GM18507 (cell line): ENCODE results near the gene MXD3.
A peak's percentile ranks its signal among the peaks of the same experiment; 100 is the strongest.
"Not testable (repeated sequence)": the region's sequence is repeated elsewhere in the genome, so short reads cannot be mapped to it uniquely, and the experiment has no call there.

Experiments
- DNase-seq: peaks from one replicate; pipeline ENCODE4 v3.0.0; 2011; ENCODE audit warnings: low read depth; ENCODE audit not compliant: insufficient read length; ENCODE audit errors: extremely low spot score
- FAIRE-seq: peaks from 2 replicates; lab custom pipeline; 2011; peaks lifted over from hg19 to GRCh38; lab: Jason Lieb, UNC

MXD3 gene

DNA sequence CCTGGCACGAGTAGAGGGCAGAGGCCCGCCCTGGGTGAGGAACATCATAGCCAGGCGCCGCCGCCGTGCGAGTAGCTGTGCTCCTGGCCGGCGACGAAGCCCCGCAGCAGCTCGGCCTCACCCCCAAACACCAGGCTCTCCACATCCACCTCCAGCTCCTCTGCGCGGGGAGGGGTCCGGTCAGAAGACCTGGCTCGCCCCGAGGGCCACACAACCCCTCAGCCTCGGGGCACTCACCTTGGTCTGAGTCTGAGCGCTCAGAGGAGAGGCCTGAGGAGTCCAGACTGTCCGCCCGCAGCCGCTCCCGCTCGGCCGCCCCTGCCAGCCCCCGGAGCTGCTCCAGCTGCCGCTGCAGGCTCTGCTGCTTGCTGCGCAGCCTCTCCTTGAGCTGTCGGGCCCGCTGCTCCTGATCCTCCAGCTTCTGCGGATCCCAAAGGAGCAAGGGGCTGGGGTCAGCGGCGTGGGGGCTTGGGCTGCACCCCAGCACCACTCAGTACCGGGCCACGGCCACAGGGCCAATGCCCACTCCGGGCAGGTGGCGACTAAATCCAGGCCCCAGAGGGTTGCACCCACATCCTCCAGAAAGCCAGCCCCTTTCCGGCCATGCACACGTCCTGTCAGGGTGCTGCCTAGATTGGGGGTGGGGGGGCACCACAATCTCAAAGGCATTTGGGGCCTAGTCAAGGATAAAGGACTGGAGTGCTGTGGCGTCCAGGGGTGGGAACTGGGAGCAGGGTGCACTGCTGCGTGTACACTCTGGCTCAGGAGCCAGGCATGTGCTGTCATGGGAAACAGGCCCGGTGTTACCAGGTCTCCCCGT lies 3.9 kb downstream of the MXD3 start:
- FAIRE-seq (no peak), DNase-seq (no peak)

DNA sequence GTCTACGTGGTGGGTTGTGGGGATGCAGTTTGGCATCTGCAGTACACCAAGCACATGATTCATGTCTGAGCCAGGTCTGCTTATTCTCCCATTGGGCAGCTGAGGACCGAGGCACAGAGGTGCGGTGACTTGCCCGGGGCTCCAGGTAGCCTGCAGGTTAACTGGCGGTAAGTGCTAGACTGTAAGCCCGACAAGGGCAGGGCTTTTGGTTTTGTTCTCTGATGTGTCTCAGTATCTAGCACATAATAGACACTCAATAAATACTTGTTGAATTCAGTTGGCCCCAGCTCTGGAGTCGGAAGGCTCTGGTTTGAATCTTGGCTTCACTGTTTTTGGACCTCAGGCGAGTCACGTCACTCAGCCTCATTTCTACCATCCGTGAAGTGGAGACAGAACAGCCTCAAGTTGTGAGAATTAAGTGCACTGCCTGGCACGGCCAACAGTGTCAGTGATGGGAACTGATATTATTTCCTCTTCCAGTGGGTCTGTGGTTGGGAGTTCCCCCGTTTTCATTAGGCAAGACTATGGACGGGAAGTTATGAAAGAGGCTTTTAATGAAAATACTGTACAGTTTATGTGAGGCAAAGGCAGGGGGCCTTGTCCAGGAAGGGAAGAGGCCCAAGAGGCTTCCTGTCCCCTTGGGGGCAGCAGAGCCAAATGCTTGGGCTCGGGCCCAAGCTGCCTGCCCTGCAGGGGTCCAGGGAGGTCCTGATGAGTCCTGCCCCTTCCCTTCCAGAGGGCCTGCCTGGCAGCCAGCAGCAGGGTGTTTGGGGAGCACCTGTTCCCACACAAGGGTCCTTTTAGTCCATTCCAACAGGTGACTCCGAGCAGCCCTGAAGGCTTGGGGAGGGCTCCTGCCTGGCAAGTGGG lies 4.8 kb downstream of the MXD3 start:
- no peak for FAIRE-seq

DNA sequence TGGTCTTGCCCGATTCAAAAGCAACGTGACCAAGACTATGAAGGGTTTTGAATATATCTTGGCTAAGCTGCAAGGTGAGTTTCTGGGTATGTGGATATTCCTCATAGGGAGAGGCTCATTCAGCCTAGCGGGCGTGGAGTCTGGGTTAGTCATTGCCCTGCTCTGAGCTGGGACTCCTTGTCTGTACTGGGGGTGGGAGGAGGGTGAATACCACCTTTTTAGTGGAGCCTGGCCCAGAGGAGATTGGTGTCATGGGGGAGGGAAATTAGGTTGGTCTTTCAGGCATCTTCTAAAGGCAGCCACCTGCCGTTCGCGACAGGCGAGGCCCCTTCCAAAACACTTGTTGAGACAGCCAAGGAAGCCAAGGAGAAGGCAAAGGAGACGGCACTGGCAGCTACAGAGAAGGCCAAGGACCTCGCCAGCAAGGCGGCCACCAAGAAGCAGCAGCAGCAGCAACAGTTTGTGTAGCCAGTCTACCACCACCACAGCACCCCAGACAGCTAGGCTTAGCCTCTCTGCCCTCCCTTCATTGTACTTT lies 5.5 kb downstream of the MXD3 start:
- not testable (repeated sequence) for FAIRE-seq, DNase-seq

More for the DNA sequence above, 4.8 kb downstream of the MXD3 start:
- DNase-seq, result no peak

DNA sequence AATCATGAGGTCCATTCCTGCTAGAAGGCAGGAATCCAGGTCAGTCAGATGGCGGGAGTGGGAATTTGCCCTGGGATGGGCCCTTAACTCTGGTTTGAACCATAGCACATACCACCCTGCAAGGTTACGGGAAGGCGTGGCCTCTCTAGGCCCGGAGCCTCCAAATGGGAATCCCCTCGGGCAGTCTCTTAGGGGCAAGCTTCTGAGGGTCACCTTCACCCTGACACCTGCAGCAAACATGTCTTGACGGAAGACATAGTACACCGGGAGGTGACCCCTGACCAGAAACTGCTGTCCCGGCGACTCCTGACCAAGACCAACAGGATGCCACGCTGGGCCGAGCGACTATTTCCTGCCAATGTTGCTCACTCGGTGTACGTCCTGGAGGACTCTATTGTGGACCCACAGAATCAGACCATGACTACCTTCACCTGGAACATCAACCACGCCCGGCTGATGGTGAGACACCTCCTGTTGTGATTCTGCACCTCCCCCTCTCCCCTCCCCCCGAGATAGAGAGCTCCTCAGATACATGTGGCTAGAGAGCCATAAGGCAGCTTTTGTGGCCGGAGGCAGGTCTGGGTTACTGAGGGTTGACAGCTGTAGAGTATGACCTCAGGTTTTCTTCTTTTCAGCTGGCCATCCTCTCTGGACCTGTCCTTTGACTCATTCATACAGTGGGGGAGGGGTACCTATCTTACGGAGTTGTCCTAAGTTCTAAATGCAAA lies 7.1 kb downstream of the MXD3 start:
- DNase-seq (no peak), FAIRE-seq (no peak)

DNA sequence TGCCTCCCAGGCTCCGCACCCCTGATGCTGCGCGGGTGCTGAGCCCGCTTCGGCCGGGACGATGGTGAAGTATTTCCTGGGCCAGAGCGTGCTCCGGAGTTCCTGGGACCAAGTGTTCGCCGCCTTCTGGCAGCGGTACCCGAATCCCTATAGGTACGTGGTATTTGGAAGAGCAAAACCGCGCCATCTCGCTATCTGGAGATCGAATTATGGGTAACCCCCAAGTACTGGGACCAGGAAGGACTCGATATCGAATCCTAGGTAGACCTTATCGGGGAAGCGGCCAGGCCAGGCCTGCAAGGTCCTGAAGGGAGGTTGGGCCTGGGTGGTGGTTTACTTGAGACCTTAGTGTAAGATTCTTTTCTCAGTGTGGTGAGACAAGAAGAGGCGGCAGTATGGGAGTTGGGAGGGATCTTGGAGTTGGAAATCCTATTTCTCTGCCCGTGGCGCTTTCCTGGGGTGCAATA lies 7.7 kb downstream of the MXD3 start:
- DNase-seq, result no peak
- no peak for FAIRE-seq

DNA sequence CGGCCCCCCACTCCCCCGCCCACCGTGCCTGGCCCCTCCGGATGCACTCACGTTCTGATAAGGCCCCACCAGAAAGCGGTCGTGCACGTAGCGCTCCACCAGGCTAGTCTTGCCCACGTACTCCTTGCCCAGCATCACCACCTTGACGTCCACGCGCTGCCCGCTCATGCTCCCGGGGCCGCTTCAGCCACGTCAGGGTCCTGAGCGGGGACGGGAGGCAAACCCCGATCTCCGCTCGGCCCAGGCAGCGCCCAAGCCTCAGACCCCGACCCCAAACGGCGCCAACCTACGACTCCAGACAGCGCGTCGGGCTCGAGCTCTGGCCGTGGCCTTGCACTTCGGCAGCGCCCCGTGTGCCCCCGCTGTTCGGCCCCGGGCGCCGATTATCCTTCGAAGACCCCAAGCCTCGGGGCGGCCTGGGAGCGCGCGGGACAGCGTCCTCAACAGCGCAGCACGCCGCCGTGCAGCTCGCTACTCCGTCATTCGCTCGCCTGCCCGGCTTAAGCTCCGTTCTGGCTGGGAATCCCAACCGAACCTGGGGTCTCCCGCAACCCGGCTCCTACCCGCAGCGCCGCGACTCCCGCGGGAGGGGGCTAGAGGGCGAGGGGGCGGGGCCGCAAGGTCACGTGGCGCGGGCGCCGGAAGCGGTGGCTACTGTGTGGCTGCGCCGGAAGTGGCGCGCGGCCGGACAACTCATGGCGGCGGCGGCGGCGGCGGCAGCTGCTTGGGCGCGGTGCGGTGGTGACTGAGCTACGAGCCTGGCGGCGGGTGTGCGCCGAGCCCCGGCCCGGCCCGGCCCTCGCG lies 8.4 kb downstream of the MXD3 start, which contains the start of the genes PRELID1 and RAB24:
PRELID1 (plus strand) TSS at position 679 of the 804 bp plus-strand sequence. CDS start 187 bp downstream, outside the sequence.
RAB24 (minus strand) TSS at position 599 of the 804 bp plus-strand sequence; CDS start at position 168, 431 bp downstream.
- peak; percentile 79 for DNase-seq
- FAIRE-seq, result peak; percentile 62

DNA sequence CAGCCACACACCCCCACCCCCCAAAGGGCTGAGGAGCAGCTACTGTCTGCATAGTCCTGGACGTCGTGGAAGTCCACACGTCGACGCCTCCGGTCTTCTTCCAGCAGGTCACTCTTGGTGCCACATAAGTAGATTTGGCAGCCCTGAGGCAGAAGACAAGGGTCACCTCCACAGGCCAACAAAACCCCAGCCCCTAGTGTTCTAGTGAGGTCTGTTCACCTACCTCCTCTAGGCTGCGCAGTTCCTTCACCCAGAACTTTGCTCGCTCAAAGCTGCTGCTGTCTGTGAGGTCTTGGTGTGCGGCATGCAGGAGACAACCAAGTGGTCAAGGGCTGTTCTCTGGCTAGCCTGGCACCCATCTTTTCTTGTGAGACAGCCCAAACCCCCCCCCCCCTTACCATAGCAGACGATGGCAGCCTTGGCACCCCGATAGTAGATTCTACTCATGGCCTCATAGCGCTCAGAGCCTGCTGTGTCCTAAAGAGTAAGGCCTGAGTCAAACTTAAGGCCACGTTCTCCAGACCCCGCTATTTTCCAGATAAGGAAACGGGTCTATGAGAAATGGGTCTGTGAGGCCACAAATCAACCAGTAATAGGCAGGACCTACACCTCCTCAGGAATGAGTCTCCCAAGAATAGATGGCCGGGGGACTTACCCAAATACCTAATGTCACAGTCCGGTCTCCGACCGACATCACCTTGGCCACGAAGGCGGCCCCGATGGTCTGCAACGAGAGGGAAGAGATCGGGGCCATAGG lies 9.2 kb downstream of the MXD3 start:
- DNase-seq, result no peak
- no peak for FAIRE-seq

DNA sequence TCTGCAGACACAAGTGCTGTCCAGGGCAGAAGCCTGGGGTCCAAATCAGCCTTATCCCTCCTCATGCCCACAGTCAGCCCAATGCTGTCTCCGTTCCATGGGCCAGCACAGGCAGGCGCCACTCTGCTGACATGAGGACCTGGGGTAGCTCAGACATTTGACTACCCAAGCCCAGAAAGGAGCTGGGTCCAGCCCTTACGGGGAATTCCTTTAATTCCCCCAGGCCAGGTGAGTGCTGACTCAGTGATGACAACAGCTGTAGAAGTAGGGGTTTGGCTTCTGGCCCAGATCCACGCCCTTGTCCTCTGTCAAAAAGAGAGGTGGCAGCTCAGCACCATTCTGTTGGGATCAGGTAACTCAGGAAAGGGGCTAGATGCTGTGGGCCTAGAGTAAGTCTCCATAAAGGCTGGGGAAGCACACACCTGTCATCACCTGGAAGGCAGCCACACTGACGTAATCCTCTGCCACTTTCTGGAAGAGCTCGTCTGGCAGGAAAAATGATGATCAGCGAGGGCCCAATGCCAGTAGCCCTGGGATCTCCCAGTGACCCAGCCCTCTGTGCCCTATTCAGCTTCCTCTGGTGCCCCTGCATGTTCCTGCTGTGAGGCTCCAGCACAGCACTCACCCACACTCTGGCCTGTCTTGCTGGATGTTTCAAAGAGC lies 10.1 kb downstream of the MXD3 start:
- DNase-seq (no peak), FAIRE-seq (peak; percentile 64)

DNA sequence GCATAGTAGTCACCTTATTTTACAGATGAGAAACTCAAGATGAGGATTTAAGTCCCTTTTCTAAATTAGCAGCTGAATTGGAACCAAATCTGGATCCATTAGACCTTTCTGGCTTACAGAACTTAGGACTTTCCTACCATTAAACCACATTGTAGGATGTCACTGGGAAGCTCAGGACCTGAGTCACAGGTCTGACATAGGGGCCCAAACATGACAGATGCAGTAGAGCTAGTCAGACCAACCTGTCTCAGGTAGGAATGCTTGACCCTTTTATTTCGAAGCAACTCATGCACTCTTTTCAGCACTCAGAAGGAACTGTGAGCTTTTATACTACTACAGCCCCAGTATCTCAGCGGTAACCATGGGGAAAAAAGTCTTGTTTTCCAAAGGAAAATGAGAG lies 10.7 kb downstream of the MXD3 start:
- DNase-seq (no peak), FAIRE-seq (no peak)

DNA sequence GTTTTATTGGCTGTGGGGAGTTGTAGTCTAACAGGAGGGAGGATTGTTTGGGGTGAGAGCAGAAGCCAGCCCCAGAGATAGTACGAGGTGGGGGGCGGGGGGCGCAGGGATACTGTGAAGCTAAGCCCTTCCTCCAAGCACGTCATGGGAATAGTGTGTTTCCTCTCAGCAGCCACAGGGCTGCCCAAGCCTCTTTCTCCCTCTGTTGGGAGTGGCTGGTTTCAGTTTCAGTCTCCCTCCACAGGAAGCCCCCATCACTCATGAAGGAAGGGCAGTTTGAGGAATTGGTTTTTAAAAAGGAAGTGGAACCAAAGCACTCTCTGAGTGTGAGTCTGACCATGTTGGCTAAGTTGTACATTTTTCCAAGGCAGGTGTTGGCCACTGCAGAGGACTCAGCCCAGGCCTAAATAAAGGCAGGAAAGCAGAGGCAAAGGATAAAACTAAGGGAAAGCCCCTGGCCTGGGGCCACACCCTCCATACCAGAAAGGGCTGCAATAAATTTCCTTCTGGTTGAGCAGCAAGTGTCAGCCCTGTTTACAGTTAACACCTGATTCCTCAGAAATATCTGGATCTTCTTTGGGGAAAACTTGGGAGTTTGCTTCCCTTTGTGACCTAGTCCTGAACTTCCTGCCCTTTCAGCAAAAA lies 11.3 kb downstream of the MXD3 start:
- DNase-seq, result no peak
- FAIRE-seq, result peak; percentile 94

DNA sequence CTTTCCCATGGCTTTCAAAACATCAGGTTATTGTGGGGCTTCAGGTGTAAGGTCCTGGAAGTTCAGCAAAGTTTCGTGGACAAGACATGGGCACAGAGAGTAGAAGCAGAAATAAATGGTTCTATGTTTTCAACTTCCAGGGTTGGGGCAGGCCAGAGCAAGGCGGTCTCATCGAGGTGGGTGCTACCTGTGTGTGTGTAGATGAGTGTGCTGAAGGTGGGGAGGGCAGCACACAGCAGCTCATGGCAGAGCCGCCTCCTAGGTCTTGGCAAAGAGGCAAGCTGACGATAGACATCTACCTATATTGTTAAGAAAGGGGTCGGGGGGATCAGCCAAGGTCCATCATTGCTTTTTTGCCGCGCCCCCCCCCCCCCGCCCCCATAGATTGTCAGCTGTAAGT lies 12.0 kb downstream of the MXD3 start:
- DNase-seq (no peak), FAIRE-seq (no peak)

DNA sequence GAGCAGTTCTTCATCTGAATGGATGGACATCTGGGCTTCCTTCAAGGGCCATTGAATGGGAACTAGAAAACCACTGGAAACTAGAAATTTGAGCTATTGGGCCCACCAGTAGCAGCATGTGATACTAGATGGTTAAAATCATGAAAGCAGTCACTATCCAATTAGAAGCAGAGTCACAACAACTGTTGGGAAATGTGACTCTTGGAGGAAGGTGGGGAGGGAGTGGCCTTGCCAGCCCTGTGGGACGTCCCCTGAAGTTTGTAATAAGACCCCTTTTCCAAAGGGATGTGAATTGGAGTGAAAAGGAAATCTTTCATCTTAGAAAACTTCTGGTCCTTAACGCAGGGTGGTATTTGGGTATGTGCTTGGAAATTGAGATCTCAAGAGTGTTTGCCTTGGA lies 13.8 kb downstream of the MXD3 start:
- DNase-seq (no peak), FAIRE-seq (no peak)

DNA sequence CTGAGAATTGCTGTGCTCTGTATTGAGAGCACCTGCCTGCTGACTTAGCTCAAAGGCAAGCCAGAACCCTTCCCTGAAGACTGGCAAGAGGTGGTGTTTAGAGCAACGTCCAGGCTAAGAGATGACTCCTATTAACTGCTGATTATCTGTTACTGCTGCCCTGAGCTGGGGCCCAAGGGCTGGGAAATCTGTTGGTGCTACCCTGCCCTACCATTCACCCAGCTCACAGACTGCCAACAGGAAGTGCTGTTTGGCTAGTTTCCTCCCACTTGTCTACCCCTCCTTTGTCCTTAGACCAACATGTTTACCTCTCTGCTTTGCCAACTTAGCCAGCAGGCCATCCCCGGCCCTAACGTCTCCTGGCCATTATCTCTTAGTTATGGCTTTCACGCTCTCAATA lies 15.1 kb downstream of the MXD3 start:
- FAIRE-seq (no peak), DNase-seq (no peak)

DNA sequence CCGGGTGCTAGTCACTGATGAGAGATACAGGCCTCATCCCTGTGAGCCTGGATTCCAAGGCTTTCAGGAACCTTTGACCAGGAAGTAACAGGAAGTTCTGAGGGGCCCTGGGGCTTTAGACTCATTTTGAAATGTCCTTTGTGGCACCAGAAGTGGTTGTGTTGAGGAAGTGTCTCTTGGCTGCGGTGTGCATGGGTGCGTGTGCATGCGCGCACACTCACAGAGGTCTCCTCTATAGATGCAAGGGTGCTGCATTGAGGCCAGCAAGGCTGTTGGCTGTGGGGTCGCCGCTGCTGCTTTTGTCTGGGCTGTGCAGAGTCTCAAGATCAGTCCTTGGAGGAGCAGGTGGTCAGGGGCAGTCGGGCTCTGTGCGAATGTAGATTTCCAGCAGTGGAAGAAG lies 15.8 kb downstream of the MXD3 start:
- DNase-seq (no peak), FAIRE-seq (no peak)

DNA sequence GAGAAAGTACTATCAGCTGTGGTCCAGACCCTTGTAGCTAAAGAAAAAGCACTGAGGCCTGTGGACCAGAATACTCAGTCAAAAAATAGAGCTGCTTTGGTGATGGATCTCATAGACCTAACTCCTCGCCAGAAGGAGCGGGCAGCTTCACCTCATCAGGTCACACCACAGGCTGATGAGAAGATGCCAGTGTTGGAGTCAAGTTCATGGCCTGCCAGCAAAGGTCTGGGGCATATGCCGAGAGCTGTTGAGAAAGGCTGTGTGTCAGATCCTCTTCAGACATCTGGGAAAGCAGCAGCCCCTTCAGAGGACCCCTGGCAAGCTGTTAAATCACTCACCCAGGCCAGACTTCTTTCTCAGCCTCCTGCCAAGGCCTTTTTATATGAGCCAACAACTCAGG lies 17.1 kb downstream of the MXD3 start:
- no peak for FAIRE-seq
- no peak for DNase-seq

DNA sequence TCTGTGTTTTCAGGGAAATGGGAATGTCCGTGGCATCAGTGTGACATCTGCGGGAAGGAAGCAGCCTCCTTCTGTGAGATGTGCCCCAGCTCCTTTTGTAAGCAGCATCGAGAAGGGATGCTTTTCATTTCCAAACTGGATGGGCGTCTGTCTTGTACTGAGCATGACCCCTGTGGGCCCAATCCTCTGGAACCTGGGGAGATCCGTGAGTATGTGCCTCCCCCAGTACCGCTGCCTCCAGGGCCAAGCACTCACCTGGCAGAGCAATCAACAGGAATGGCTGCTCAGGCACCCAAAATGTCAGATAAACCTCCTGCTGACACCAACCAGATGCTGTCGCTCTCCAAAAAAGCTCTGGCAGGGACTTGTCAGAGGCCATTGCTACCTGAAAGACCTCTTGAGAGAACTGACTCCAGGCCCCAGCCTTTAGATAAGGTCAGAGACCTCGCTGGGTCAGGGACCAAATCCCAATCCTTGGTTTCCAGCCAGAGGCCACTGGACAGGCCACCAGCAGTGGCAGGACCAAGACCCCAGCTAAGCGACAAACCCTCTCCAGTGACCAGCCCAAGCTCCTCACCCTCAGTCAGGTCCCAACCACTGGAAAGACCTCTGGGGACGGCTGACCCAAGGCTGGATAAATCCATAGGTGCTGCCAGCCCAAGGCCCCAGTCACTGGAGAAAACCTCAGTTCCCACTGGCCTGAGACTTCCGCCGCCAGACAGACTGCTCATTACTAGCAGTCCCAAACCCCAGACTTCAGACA lies 17.7 kb downstream of the MXD3 start:
- FAIRE-seq (no peak), DNase-seq (no peak)
